ACHN (cell line): ENCODE measurements around the gene SMPX.
A peak's percentile ranks its signal among the peaks of the same experiment; 100 is the strongest.

Experiments used
- DNase-seq: peaks from one replicate; pipeline ENCODE4 v3.0.0-alpha.2; 2015
- in situ Hi-C: cut with HindIII; loops from 2 replicates; pipeline ENCODE4 v1.10.0; 2017; ENCODE audit warnings: low sequenced_read_pairs, low pct_ligation_motif_present, low pct_unique_long_range_greater_than_20kb

Gene SMPX

DNA sequence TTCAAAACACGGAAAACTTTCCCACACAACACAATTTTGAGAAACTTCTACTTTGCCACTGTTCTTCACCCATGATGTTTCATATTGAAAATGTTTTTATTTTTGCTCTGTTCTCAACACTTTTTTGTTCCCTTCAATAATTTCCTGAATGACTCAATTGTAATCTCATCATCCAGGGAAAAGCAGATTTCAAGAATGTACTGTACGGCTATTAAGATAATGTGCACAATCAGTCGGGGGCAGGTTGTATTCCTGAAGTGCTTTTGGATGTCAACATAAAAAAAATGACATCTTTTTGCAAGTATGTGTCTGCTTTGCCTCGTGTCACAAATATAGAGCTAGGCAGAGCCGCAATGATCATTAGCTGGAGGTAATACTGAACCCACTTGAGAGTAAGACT is 9.7 kb downstream of the SMPX start:
- in situ Hi-C loops = no loop called here
- DNase-seq = no peak

- in situ Hi-C loops = no loop called here
- DNase-seq = no peak
Measured at GRCh38 chrX:21747558-21747957, 10.4 kb downstream of the SMPX start.

GRCh38 chrX:21745756-21746155 is 12.2 kb downstream of the SMPX start:
- in situ Hi-C loops = no loop called here
- DNase-seq = peak; percentile 1

DNA sequence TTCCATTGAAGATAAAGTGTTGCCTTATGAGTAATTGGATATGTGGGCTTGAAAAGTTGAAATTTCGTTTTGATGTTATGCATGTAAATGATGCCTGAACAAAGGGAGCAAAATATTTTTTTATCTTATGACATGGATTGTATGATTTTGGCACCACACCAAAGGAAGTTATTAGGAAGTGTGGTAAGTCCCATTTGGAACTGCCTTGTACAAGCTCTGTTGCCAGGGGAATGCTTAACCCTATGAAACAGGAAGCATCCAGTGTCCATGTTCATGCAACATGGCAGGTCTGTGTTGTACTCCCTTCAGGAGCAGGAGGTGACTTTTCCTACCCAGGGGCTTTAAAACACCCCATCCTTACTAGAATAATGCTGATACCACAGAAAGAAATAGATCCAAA is 13.2 kb downstream of the SMPX start:
- in situ Hi-C loops = no loop called here
- no peak for DNase-seq

- in situ Hi-C loops = no loop called here
- no peak for DNase-seq
Measured at GRCh38 chrX:21744060-21744459, 13.9 kb downstream of the SMPX start.

GRCh38 chrX:21741869-21742701 is 15.8 kb downstream of the SMPX start:
- in situ Hi-C loops = no loop called here
- DNase-seq = no peak

DNA sequence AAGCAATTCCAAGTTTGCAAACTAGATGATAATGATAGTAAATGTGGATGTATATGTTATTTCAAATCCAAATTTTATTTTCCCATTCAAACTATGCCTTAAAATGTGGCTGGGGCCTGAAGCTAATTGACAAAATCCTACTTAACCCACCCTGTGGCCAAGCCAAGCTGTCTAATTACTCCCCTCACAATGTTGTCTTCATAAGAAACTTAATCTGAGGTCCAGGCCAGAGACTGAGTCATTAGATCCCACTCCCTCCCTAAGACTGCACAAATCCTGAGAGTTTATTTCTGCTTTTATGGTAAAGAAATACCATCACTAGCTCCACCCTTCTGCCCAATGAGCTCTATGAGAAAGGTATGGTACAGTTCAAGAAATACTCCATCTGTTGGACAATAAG is 16.6 kb downstream of the SMPX start:
- in situ Hi-C loops = no loop called here
- no peak for DNase-seq

DNA sequence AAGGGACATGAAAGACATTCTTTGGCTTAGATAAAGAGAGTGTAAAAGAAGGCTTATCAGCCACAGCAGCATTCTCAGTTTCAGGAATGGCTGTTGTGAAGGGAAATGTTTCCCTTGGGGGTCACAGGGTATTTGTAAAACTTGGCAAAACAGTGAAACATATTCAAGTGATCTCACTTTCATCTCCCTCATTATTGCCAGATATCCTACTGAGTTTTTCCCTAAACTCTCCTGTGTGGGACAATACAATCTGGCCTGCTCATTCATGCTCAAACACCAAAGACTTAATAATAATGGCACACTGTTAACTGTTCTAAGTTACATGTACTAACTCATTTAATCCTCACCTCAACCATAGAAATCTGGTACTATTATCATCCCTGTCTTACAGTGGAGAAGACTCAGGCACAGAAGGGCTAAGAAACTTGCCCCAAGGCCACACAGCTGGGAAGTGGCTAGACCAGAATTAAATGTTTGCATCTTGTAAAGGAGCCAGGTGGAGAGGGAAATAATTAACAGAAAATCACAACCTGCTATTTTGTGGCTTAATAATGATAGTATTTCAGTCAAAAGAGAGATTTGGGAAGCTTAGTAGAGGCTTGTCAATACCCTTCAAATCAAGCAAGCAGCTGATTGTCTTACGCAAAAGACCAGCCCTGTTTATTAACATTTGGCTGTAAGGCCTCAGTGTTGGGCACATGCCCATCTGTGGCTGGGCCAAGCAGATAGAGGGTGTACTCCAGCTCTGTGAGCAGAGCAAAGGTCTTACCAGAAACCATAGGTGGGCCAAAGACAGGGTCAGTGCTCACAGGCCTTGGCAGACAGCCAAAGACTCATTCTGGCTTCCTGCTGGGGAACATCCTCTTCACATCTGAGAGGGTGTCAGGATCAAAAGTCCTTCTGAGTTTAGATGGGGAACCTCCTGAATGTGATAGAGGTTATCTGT is 17.3 kb downstream of the SMPX start:
- in situ Hi-C loops = no loop called here
- DNase-seq = no peak

- in situ Hi-C loops = no loop called here
- no peak for DNase-seq
Measured at GRCh38 chrX:21738950-21739287, 19.0 kb downstream of the SMPX start.

GRCh38 chrX:21738210-21738949 is 19.5 kb downstream of the SMPX start:
- in situ Hi-C loops = no loop called here
- no peak for DNase-seq

GRCh38 chrX:21735768-21736127 is 22.2 kb downstream of the SMPX start:
- DNase-seq = no peak
- in situ Hi-C loops = no loop called here

DNA sequence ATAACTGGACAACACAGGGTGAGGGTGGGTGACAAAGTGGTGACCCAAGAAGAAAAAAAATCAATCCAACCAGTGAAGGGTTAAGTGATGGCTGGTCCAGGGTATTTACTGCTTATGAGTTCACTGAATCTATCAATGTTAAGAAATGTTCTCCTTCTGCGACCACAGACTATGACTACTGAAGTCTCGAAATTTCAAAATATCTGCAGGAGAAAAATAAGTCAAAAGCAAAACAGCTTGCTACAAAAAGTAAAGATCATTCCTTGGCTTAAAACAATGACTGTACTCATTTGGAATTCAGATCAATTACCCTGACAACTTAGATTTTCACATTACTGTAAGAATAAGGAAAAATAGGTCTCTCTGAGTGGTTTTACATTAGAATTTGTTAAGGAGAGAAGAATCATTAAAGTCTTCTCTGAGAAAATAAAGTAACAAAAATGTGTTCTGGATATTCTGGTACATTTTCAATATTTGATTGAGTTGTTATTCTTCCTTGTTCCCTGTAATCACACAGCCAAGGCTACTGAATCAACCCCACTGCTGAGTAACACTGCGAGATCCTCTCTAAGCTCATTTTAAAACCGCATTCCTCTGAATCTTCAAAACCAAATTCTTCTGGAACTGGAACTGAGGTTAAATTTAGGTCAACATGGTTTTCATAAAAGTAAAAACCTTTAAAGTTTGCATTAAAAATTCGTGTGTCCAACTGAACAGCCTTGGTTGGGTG is 22.7 kb downstream of the SMPX start:
- in situ Hi-C loops = no loop called here
- no peak for DNase-seq

GRCh38 chrX:21734175-21734574 is 23.7 kb downstream of the SMPX start:
- no peak for DNase-seq
- in situ Hi-C loops = no loop called here

GRCh38 chrX:21733705-21734104 is 24.2 kb downstream of the SMPX start:
- in situ Hi-C loops = no loop called here
- DNase-seq = no peak

DNA sequence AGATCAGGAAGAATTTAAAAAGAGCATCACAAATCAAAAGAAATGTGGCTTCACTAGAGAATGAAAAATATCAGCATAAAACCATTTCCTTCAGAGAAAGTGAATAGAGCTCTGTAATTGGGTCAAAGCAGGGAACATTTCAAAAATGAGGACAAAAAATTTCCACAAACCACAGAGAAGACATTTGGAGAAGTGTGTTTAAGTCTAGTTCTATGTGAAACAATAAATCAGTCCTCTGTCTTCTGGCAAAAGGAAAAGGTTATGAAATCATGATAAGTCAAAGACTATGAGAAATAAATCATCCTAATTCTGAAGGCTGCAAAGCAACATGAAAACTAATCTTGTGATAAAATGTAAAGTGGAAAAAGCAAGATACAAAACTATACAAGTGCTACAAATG is 27.9 kb downstream of the SMPX start:
- in situ Hi-C loops = no loop called here
- DNase-seq = no peak

DNA sequence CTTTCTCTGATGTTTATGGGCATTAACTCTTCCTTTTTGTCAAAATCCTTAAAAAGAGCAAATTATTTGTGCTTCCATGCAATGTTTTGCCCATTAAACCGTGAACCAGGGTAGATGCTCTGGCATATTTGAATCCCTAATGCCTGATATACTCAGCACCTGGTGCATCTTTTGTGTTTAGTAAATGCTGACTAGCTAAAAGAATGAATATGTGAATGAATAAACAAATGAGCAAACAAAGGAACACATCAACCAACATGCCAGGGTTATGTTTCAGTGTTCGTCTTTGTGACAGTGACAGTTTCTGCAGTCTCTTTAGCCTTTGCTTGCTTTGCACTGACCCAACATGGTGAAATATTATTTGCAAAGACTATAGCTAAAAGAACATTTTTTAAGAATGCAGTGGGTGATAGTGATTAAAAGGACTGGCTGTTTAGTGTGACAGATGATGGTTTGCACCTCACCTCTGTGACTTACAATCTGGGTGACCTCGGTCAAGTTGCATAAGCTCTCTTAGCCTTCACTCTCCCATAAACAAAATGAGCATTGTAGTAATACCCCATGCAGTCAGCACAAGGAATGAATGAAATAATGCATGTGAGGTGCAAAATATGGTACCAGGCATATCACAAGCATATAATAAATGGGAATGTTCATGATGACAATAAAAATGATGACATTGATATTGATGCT is 29.5 kb downstream of the SMPX start:
- DNase-seq = no peak
- in situ Hi-C loops = no loop called here

DNA sequence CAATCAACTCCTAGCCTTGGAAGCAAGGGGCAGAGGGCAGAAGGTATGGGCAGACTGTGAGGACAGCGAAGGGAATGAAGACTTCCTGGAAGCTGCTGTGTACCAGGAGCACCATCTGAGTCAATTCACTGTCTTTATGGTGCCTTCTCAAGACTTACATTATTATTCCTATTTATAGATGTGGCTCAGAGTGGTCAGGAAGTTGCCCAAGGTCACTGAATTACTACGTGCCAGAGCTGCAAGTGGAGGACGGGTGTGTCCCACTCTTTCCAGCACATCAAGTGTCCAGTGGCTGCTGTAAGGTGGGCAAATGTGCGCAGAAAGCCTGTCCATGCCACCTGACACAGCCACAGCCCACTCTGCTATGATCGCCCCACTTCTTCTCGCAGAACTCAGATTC is 32.0 kb downstream of the SMPX start:
- DNase-seq = no peak
- in situ Hi-C loops = no loop called here

GRCh38 chrX:21725496-21725895 is 32.4 kb downstream of the SMPX start:
- peak; percentile 0 for DNase-seq
- in situ Hi-C loops = no loop called here
